Endothelial cell (in vitro differentiated cells): Measurements from ENCODE around the gene CBLN4. TPM values are rescaled to one million over a fixed set of nuclear protein-coding genes. Genes with fewer than 3 reads are reported as not detected.

Source experiments
- DNase-seq: peaks from one replicate; pipeline ENCODE4 v3.0.0; 2021; ENCODE audit warnings: low spot score
- H3K27ac Mint-ChIP-seq: one replicate; pipeline ENCODE4 v1.8.0; 2021; ENCODE audit warnings: mixed read lengths, inconsistent platforms; ENCODE audit not compliant: unreplicated experiment
- H3K27me3 Mint-ChIP-seq: one replicate; pipeline ENCODE4 v1.8.0; 2021; ENCODE audit warnings: mild to moderate bottlenecking, moderate library complexity, mixed read lengths, inconsistent platforms; ENCODE audit not compliant: unreplicated experiment
- H3K36me3 Mint-ChIP-seq: one replicate; pipeline ENCODE4 v1.8.0; 2021; ENCODE audit warnings: mild to moderate bottlenecking, low read depth, mixed read lengths, inconsistent platforms; ENCODE audit not compliant: unreplicated experiment
- H3K4me1 Mint-ChIP-seq: one replicate; pipeline ENCODE4 v1.8.0; 2021; ENCODE audit warnings: mild to moderate bottlenecking, mixed read lengths, inconsistent platforms; ENCODE audit not compliant: unreplicated experiment
- H3K4me3 Mint-ChIP-seq: one replicate; pipeline ENCODE4 v1.8.0; 2021; ENCODE audit warnings: mild to moderate bottlenecking, mixed read lengths, inconsistent platforms; ENCODE audit not compliant: unreplicated experiment
- H3K9me3 Mint-ChIP-seq: one replicate; pipeline ENCODE4 v1.8.0; 2021; ENCODE audit warnings: mixed read lengths, inconsistent platforms; ENCODE audit not compliant: unreplicated experiment
- total RNA-seq: library from RNA; stranded (reverse); fragmentation: NEBNext Ultra II Directional; extraction: Animal tissue kit (Norgen Biotek cat#: 25700); gene quantifications from one replicate; pipeline ENCODE4 v1.2.1, GENCODE V29; 2021; ENCODE audit not compliant: unreplicated experiment
- TF ChIP-seq, protein P1 (sequence below): fragments of 200-600 bp; sonication (generic); IDR thresholded peaks from one replicate; pipeline ENCODE4 v1.5.0; 2021; ENCODE audit warnings: antibody characterized with exemption; ENCODE audit not compliant: unreplicated experiment

The CBLN4 gene
- total RNA-seq, 1 donor from 2014 or later, result not detected

DNA sequence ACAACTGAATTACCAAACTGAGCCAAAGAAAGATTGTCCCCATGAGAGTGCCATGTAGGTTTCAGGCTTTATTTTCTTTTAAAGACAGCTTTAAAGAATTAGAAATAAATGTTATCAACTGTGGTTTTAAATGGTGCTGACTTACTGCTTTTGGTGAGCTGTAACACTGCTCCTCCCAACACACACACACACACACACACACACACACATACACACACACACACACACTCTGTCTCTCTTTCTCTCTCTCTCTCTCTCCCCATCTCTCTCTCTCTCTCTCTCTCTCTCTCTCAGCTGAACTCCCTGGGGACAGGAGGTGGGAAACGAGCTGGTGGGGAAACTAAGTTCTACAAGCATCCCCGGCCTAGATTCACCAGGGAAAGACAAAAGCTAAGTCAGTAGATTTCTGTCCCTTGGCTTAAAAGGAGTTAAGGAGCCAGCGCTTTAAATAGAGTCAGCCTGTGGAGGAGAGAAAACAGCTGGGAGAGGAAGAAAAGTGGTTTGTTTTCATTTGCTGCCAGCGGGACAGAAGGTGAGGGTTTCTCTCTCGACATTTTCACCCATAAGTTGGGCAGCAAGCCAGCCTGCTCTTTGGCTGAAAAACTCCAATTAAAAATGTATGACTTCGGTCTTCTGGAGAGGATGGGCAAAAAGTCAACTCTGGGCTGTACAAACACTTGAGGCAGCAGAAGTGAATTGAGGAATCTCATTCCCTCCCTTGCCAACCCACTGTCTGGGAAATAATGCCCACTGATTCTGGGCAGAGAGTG lies 27.4 kb downstream of the CBLN4 start:
- H3K4me1 Mint-ChIP-seq, result no peaks in the 10 kb centered on the region
- no peak overlapping the region for H3K4me3 Mint-ChIP-seq
- TF ChIP-seq, protein P1, sequence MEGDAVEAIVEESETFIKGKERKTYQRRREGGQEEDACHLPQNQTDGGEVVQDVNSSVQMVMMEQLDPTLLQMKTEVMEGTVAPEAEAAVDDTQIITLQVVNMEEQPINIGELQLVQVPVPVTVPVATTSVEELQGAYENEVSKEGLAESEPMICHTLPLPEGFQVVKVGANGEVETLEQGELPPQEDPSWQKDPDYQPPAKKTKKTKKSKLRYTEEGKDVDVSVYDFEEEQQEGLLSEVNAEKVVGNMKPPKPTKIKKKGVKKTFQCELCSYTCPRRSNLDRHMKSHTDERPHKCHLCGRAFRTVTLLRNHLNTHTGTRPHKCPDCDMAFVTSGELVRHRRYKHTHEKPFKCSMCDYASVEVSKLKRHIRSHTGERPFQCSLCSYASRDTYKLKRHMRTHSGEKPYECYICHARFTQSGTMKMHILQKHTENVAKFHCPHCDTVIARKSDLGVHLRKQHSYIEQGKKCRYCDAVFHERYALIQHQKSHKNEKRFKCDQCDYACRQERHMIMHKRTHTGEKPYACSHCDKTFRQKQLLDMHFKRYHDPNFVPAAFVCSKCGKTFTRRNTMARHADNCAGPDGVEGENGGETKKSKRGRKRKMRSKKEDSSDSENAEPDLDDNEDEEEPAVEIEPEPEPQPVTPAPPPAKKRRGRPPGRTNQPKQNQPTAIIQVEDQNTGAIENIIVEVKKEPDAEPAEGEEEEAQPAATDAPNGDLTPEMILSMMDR, result no peak
- H3K27ac Mint-ChIP-seq, result no peak overlapping the region
- H3K36me3 Mint-ChIP-seq, result peaks cover 7% of the 10 kb centered on the region
- H3K9me3 Mint-ChIP-seq, result peaks cover 36% of the 10 kb centered on the region
- H3K27me3 Mint-ChIP-seq, result no peaks in the 10 kb centered on the region
- no peak for DNase-seq

DNA sequence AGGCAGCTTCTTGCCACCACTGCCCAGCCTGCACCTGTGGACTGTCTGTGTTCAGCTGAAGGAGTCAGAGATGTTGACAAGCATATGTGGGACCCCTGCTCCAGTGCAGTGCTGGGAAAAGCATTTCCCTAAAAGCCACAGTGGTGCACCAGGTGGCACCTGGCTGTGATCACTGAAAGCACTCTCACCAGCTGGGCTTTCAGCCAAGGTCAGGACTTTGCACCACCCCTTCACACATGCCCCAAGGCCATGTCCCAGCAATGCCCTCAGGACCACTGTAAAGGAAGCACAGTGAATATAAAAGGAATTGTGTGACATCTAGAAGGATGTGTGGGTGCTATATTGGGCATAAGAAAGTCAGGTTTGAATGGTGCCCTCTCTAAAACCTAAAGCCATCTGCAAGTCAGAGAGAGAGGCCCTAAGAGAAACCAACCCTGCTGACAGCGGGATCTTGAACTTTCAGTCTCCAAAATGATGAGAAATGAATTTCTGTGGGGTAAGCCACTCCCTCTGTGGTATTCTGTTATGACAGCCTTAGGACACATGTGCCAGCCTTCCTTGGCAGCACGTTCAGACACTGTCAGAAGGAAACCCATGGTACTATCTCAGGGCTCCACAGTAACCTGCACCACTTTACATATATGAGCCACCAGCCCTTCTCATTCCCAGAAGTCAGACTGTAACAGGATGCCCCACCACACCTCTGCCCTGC lies 30.7 kb downstream of the CBLN4 start:
- no peak overlapping the region for H3K27ac Mint-ChIP-seq
- peaks cover 25% of the 10 kb centered on the region for H3K9me3 Mint-ChIP-seq
- peaks cover 9% of the 10 kb centered on the region for H3K36me3 Mint-ChIP-seq

DNA sequence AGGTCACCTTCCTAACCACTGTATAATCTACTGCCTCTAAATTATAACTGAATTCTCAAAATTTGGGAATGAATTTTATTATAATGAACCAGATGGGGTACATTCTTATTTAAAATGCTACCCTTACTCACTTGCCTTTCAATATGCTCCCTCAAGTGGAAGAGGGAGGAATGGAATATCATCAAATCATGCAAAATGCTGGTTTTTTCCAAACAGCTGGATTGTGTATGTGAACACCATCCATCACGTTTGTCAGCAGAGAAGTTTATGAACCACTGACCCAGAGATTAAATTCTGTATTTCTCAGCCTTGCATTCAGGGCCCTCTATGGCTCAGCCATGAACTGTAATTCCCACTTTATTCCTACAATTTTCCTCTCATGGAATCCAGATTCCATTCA lies 40.5 kb downstream of the CBLN4 start:
- Mint-ChIP-seq H3K4me1 (no peaks in the 10 kb centered on the region), H3K36me3 (peaks cover 6% of the 10 kb centered on the region), H3K9me3 (peaks cover 36% of the 10 kb centered on the region), H3K27ac (no peak overlapping the region), H3K27me3 (no peaks in the 10 kb centered on the region), H3K4me3 (no peak overlapping the region)
- no peak for DNase-seq
- TF ChIP-seq, protein P1, result no peak

More for the DNA sequence above, 30.7 kb downstream of the CBLN4 start:
- H3K4me1 Mint-ChIP-seq, result no peaks in the 10 kb centered on the region
- TF ChIP-seq, protein P1, result no peak
- no peak for DNase-seq
- H3K4me3 Mint-ChIP-seq, result no peak overlapping the region
- peaks cover 3% of the 10 kb centered on the region for H3K27me3 Mint-ChIP-seq

DNA sequence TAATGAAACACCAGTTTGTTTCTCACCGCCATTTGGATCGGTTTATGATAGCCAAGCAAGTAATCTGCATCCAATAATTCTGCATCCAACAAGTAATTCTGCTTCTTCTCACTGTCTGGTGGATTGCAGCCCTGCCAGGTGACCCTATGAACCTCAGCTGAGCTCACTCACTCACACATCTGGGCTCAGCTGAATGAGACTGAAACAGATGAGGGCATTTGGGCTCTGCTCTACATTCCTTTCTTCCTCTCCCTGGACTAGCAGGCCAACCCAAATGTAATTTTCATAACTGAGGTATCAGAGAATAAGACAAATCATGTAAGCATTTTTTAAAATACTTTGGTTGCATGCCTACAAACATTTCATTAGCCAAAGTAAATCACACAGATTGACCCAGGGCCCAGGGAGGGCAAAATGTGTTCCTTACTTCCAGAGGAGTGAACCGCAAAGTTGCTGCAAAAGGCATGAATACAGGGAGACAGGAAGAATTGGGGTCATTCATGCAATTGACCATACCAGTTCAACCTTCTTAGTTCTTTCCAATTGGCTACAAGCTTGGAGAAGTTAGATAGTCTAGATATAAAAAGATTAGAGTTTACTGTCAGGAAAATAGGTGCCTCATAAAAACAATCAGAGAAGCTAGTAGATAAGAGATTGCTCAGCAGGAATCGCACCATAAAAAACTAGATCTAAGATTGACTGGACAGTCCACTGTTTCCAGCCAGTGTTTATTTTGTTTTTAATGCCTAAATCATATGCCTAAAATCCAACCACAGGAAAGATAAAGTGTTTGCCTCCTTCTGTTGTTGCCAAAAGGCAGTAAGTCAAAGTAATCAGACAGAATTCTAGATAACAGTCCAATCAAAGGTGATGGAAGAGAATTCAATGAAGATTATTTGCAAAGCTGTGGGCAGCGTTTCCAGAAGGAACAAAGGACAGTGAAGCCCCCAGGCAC lies 43.7 kb downstream of the CBLN4 start:
- DNase-seq, result no peak
- TF ChIP-seq, protein P1, result no peak
- peaks cover 43% of the 10 kb centered on the region for H3K9me3 Mint-ChIP-seq
- H3K27me3 Mint-ChIP-seq, result no peaks in the 10 kb centered on the region
- no peak overlapping the region for H3K4me3 Mint-ChIP-seq
- H3K27ac Mint-ChIP-seq, result no peak overlapping the region
- no peaks in the 10 kb centered on the region for H3K36me3 Mint-ChIP-seq
- no peaks in the 10 kb centered on the region for H3K4me1 Mint-ChIP-seq
